ENCODE results near the gene HCK.

The HCK gene

GRCh38 chr20:32062776-32063170 is 10.7 kb downstream of the HCK start:
- DNase-seq (ENCODE audit: low spot score): no peak

DNA sequence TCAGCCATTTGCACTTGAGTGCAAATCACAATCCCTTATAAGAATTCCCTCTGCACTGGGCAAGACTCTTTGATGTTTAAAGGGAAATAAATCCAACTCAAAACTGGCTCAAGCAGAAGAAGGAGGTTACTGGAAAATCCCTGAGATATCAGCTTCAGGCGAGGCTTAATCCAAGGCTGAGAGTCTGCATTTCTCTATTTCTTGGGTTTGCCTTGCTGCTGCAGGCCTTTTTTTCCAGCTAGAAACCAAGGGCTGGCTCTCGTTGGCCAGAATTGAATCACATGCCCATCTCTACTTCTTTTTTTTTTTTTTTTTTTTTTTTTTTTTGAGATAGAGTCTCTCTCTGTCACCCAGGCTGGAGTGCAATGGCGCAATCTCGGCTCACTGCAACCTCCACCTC is 11.7 kb downstream of the HCK start:
- no peak for DNase-seq (ENCODE audit: low spot score)

DNA sequence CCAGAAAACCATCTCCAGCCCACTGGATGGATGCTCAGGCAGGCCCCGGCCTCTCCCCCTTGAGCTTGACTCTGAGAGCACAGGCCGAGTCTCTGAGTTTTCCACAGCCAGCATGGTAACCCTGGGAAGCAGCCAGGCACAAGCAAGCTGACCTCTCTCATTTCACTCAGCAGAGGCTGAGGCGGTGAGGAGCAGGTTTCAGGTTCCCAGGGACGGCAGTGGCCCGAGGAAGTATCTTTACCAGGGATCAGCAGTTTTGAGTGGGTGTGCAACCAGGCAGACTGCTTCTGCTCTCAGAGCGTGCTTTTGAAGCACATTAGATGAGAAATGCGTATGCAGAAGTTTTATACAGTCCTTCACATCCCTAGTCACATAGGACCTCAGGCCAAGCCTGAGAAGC is 12.6 kb downstream of the HCK start:
- DNase-seq (ENCODE audit: low spot score): no peak

DNA sequence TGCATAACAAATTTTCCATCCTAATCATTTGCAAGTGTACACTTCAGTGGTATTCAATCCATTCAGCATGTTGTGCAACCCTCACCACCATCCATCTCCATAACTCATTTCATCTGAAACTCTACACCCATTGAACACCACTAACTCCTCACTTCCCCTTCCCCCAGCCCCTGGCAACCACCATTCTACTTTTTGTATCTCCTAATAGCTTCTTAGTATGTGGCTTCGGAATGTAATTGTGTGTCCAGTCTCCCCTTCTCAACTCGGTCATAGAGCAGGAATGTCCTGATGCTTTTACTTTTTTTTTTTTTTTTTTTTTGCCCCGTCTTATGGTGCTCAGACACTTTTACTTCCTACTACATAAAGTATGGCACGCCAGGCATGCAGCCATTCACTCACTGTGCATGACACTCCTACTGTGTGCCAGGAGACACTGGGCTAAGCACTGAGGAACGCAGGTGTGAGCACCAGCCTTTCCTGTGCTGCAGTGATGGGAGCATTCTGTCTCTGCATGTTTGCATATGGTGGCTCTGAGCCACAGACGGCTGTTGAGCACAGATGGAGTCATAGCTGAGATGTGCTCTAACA is 15.3 kb downstream of the HCK start:
- no peak for DNase-seq (ENCODE audit: low spot score)

DNA sequence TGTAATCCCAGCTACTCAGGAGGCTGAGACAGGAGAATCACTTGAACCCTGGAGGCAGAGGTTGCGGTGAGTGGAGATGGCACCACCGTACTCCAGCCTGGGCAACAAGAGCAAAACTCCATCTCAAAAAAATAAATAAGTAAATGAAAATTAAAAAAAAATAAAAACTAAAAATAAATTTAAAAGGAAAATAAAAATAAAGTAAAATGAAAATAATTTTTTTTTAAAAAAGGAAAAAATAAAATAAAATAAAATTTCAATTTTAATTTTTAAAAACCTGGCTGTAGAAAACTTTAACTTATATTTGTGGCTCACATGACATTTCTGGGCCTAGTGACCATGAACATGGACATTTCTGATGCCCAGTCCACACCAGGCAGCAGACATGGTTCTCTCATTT is 16.1 kb downstream of the HCK start:
- no peak for DNase-seq (ENCODE audit: low spot score)

- DNase-seq (ENCODE audit: low spot score): no peak
These were observed 17.7 kb downstream of the HCK start for GRCh38 chr20:32069711-32070110.

- no peak for DNase-seq (ENCODE audit: low spot score)
These were observed 18.2 kb downstream of the HCK start for GRCh38 chr20:32070282-32070681.

- no peak for DNase-seq (ENCODE audit: low spot score)
These were observed 18.7 kb downstream of the HCK start for GRCh38 chr20:32070690-32071213.

DNA sequence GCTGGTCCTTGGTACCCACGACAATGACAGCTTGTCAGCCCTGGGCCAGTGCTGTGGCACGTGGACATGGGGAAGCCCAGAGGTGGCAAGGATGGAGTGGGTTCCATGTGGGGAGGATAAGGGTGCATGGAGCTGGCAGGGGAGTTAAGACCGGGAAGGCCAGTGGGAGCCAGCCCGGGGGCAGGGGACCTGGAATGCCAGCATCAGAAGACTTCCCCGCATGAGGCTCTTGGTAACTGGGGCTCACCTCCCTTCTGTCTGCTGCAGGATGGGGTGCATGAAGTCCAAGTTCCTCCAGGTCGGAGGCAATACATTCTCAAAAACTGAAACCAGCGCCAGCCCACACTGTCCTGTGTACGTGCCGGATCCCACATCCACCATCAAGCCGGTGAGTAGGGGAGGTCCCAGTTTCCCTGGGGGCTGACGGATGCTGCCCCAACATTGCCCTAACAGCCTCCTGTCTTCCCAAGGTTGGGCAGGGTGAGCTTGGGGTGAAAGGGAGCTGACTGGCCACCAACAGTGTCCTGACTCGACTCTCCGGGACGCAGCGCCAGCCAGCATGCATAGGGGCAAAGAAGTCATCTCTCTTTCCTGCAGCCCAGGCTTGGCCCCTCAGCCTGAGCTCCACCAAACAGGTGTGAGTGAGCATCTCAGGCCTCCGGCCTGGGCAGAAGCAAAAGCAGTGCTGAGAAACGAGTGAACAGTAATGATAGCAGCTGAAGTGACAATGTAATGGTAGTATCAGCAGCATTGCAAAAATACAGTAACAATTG is 19.5 kb downstream of the HCK start:
- no peak for DNase-seq (ENCODE audit: low spot score)

- DNase-seq (ENCODE audit: low spot score): no peak
These were observed 20.2 kb downstream of the HCK start for GRCh38 chr20:32072168-32072750.

DNA sequence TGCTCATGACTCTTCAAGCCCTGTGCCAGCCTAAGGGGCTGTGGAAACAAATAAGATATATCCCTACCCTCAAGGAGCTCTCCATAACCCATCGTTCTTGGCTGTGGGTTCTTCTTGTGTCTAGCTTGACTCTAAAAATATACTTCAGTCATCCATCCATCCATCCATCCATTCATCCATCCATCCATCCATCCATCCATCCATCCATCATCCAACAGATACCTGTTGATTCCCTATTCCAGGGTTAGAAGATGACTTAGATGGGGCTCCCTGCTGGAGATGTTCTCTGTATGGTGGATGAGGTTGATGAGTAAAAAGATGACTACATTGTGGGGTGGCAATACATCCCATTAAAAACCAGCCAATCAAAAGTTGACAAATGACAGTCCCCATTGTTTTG is 23.5 kb downstream of the HCK start:
- no peak for DNase-seq (ENCODE audit: low spot score)

DNA sequence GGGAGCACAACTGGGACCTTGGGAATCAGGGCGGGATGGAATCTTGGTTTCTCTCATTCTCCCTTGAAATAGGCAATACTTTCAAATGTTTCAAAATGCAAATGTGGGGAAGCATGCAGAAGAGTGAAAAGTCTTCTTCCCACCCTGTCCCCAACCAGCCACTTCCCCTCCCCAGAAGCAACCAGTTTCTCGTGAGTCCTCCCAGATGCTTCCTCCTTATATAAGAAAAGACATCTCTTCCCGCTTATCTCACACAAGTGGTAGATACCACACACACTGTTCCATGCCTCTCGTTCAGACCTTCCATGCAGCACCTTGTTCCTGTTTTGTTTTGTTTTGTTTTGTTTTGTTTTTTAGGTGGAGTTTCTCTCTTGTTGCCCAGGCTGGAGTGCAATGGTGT is 25.1 kb downstream of the HCK start:
- no peak for DNase-seq (ENCODE audit: low spot score)

GRCh38 chr20:32078322-32078721 is 26.3 kb downstream of the HCK start:
- no peak for DNase-seq (ENCODE audit: low spot score)

- DNase-seq (ENCODE audit: low spot score): no peak
These were observed 26.7 kb downstream of the HCK start for GRCh38 chr20:32078791-32079190.

DNA sequence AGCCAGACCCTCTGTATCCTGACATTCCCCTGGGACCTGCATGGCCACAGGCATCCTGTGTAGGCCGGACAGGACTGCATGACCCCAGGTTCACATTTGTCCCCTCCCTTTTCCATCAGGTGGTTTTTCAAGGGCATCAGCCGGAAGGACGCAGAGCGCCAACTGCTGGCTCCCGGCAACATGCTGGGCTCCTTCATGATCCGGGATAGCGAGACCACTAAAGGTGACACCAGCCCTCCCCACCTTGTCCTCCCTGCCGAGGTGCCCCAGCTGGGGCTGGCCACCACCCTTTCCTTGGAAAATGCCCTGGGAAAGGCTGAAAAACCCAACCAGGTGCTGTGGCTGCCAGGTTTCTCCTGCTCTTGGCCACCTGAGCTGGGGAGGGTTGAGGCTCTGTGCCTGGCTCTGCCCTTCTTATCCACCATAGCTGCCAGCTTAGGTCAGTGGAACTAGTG is 27.6 kb downstream of the HCK start:
- DNase-seq (ENCODE audit: low spot score): no peak

GRCh38 chr20:32080783-32081182 is 28.7 kb downstream of the HCK start:
- DNase-seq (ENCODE audit: low spot score): no peak

DNA sequence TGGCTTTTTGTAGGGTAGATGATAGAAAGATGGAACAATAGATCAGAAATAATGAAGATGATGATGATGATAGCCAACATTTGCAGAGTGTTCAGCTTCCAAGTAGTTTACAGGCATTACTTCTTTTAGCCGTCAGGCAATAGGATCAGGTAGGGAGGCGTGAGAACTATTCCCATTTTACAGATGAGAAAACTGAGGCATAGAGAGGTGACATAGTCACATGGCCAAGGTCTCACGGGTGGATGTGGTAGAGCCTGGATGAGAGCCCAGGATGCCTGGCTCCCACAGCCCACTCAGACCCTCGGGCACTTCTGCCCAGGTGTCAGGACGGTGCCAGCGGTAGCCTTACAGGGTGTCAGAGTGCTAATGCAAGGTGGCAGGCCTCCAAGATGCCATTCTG is 31.4 kb downstream of the HCK start:
- DNase-seq (ENCODE audit: low spot score): no peak

DNA sequence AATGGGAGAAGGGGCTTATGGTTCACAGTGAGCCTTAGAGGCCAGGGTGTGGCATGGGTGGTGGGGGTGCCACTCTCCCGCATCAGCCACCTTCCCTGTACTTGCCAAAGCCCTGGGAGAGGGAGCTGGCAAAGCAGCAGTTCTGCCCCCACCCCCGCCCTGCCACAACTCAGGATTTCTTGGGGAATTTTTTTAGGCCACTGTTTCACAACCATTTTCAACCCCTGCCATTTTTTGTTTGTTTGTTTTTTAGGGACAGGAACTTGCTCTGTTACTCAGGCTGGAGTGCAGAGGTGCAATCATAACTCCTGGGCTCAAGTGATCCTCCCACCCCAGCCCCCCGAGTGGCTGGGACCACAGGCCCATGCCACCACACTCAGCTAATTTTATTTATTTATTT is 35.0 kb downstream of the HCK start:
- no peak for DNase-seq (ENCODE audit: low spot score)

GRCh38 chr20:32088759-32089158 is 36.7 kb downstream of the HCK start:
- DNase-seq (ENCODE audit: low spot score): no peak

GRCh38 chr20:32089637-32090362 is 37.8 kb downstream of the HCK start:
- DNase-seq (ENCODE audit: low spot score): no peak

DNA sequence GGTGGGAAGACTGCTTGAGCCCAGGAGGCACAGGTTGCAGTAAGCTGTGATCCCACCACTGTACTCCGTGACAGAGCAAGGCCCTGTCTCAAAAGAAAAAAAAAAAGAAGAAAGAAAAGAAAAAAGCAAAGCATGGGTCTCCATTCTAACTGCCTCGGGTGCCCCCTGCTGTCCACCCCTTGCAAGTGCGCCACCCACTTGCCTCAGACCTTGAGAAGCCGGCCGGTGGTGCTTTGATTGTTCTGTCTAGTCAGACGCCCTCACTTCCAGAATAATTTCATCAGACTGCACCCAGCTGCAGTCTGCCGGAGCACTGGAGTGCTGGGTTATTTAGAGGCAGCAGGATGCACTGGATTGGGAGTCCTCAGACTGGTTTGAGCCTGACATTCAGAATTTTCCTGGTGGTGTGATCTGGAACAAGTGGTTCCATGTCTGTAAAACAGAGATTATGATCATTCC is 39.9 kb downstream of the HCK start:
- DNase-seq (ENCODE audit: low spot score): peak; percentile 87

- no peak for DNase-seq (ENCODE audit: low spot score)
These were observed 46.7 kb downstream of the HCK start for GRCh38 chr20:32098786-32099185.

Measured in SW480 (cell line).